ENCODE results near the gene PRR4. TPM values are rescaled to one million over a fixed set of nuclear protein-coding genes. Genes with fewer than 3 reads are reported as not detected.

The PRR4 gene
- polyA plus RNA-seq, 2 of the 4 experiments (the other 2 are of a cell fraction) = 2.5 to 6.4 TPM

GRCh38 chr12:10861366-10861765, 12.1 kb upstream of the PRR4 start:
- Histone ChIP-seq H3K4me3 (no peak overlapping the region), H3K9me3 (peaks cover 10% of the 10 kb centered on the region; the same call in 2 of the 3 replicates), H3K4me1 (no peaks in the 10 kb centered on the region), H3K4me2 (no peak overlapping the region), H3K27ac (no peak overlapping the region)
- ChIA-PET POLR2A (no interaction called here), CTCF (no interaction called here)
- WGBS (ENCODE audit: missing lambda C conversion rate) = 73% methylated on average over 2 of the region's 2 CpGs
- no peak for TF ChIP-seq HEYL (CRISPR knock-in tag; IDR thresholded peaks at IDR 0.05)
- TF ChIP-seq KDM1A (IDR thresholded peaks at IDR 0.05; ENCODE audit: low read depth) = no peak
- TF ChIP-seq HOXB13 (CRISPR knock-in tag; IDR thresholded peaks at IDR 0.05; ENCODE audit: low read depth) = no peak
- TF ChIP-seq RAD21 (conservative IDR thresholded peaks at IDR 0.05 in 1 of 2, IDR thresholded peaks at IDR 0.05 in 1 of 2) = no peak
- TF ChIP-seq HES2 (IDR thresholded peaks at IDR 0.05) = no peak
- TF ChIP-seq ATOH8 (CRISPR knock-in tag; IDR thresholded peaks at IDR 0.05; ENCODE audit: low read depth) = no peak
- no peak for TF ChIP-seq HMGXB4 (CRISPR knock-in tag; IDR thresholded peaks at IDR 0.05; ENCODE audit: borderline replicate concordance)
- no peak for TF ChIP-seq EHF (CRISPR knock-in tag; IDR thresholded peaks at IDR 0.05)
- TF ChIP-seq CEBPB (IDR thresholded peaks at IDR 0.05) = no peak
- no peak for TF ChIP-seq MAZ (IDR thresholded peaks at IDR 0.05; ENCODE audit: borderline replicate concordance, low read depth, low read length)
- TF ChIP-seq ZSCAN20 (CRISPR knock-in tag; IDR thresholded peaks at IDR 0.05) = no peak
- no peak for TF ChIP-seq MAFK (IDR thresholded peaks at IDR 0.05; ENCODE audit: partially characterized antibody)
- no peak for TF ChIP-seq MYC (IDR thresholded peaks at IDR 0.05; ENCODE audit: borderline replicate concordance, low read length)
- TF ChIP-seq CBX2 (IDR thresholded peaks at IDR 0.05; ENCODE audit: borderline replicate concordance, low read depth) = no peak
- no peak for TF ChIP-seq ELK1 (IDR thresholded peaks at IDR 0.05; ENCODE audit: low read depth, low read length)
- TF ChIP-seq NFE2L2 (conservative IDR thresholded peaks at IDR 0.05; ENCODE audit: low read length) = no peak
- no peak for TF ChIP-seq TP53 (CRISPR knock-in tag; IDR thresholded peaks at IDR 0.05)
- no peak for FAIRE-seq
- no peak for DNase-seq (ENCODE audit: low read depth in 1 of 2, low spot score in 1 of 2)
- ATAC-seq = no peak

GRCh38 chr12:10855807-10856206, 6.5 kb upstream of the PRR4 start:
- DNase-seq (ENCODE audit: low read depth in 1 of 2, low spot score in 1 of 2) = no peak
- peaks cover 23% of the 10 kb centered on the region for H3K9me3 ChIP-seq
- no peak overlapping the region for H3K4me3 ChIP-seq
- ChIA-PET POLR2A (no interaction called here), CTCF (interaction anchor here (0.6 kb wide), 1 partner anchor 12 kb away, joined by 3 read pairs; no protein-coding TSS in a partner anchor)
- H3K27ac ChIP-seq = no peak overlapping the region
- no peak overlapping the region for H3K4me2 ChIP-seq
- WGBS (ENCODE audit: missing lambda C conversion rate) = 88% methylated on average over 2 of the region's 2 CpGs
- ATAC-seq = no peak
- no peak for FAIRE-seq
- TF ChIP-seq ZFP36 (IDR thresholded peaks at IDR 0.05; ENCODE audit: borderline replicate concordance, partially characterized antibody) = peak; percentile 82
- TF ChIP-seq ZSCAN20 (CRISPR knock-in tag; IDR thresholded peaks at IDR 0.05) = no peak
- TF ChIP-seq ATOH8 (CRISPR knock-in tag; IDR thresholded peaks at IDR 0.05; ENCODE audit: low read depth) = no peak
- TF ChIP-seq MAFK (IDR thresholded peaks at IDR 0.05; ENCODE audit: partially characterized antibody) = no peak
- no peaks in the 10 kb centered on the region for H3K4me1 ChIP-seq

GRCh38 chr12:10853776-10854175, 4.5 kb upstream of the PRR4 start:
- Histone ChIP-seq H3K9me3 (peaks cover 23% of the 10 kb centered on the region), H3K27ac (no peak overlapping the region), H3K4me1 (no peaks in the 10 kb centered on the region), H3K4me3 (no peak overlapping the region), H3K4me2 (no peak overlapping the region)
- no peak for ATAC-seq
- FAIRE-seq = no peak
- ChIA-PET POLR2A (no interaction called here), CTCF (no interaction called here)
- TF ChIP-seq JUNB (IDR thresholded peaks at IDR 0.05) (no peak), E2F6 (IDR thresholded peaks at IDR 0.05; ENCODE audit: borderline replicate concordance, low read depth) (no peak), ZSCAN20 (CRISPR knock-in tag; IDR thresholded peaks at IDR 0.05) (no peak), NFE2L2 (conservative IDR thresholded peaks at IDR 0.05; ENCODE audit: low read length) (no peak), EP300 (IDR thresholded peaks at IDR 0.05) (no peak), ZNF302 (CRISPR knock-in tag; IDR thresholded peaks at IDR 0.05) (no peak), HOXB13 (CRISPR knock-in tag; IDR thresholded peaks at IDR 0.05; ENCODE audit: low read depth) (no peak), CHD2 (IDR thresholded peaks at IDR 0.05; ENCODE audit: low read length, partially characterized antibody) (no peak), FOXS1 (CRISPR knock-in tag; IDR thresholded peaks at IDR 0.05) (no peak)
- WGBS (ENCODE audit: missing lambda C conversion rate) = 100% methylated on average over 1 of the region's 2 CpGs
- no peak for DNase-seq (ENCODE audit: low read depth in 1 of 2, low spot score in 1 of 2)

Data from A549 (cell line).